ENCODE results near the gene PLEKHG4B. TPM values are rescaled to one million over a fixed set of nuclear protein-coding genes. Genes with fewer than 3 reads are reported as not detected.

Gene PLEKHG4B
- total and polyA plus RNA-seq, 2 of the 8 experiments (the other 6 are each of a cell fraction or from before 2014, with no cell fraction given), result 31.1 to 43.6 TPM

- TF ChIP-seq HDAC6 (IDR thresholded peaks at IDR 0.05; ENCODE audit: low read depth, low read length) (no peak), PHF8 (conservative IDR thresholded peaks at IDR 0.05; ENCODE audit: low read depth, low read length) (no peak), SUZ12 (IDR thresholded peaks at IDR 0.05; ENCODE audit: low read length) (no peak), CBX5 (IDR thresholded peaks at IDR 0.05; ENCODE audit: low read depth, low read length) (no peak), SRF (IDR thresholded peaks at IDR 0.05; ENCODE audit: low read depth, low read length) (no peak), HDAC2 (IDR thresholded peaks at IDR 0.05; ENCODE audit: borderline replicate concordance in 1 of 2, low read depth in 2 of 2, low read length in 2 of 2) (no peak)
Observed at GRCh38 chr5:167982-168660, 76.2 kb downstream of the PLEKHG4B start (continued).
